GM21786 (cell line): ENCODE data around the gene LRRIQ1.

Source experiments
- ATAC-seq: cut with Tn5 transposase; IDR thresholded peaks from one replicate; pipeline ENCODE4 v1.9.1; 2021; ENCODE audit not compliant: unreplicated experiment

The LRRIQ1 gene

DNA sequence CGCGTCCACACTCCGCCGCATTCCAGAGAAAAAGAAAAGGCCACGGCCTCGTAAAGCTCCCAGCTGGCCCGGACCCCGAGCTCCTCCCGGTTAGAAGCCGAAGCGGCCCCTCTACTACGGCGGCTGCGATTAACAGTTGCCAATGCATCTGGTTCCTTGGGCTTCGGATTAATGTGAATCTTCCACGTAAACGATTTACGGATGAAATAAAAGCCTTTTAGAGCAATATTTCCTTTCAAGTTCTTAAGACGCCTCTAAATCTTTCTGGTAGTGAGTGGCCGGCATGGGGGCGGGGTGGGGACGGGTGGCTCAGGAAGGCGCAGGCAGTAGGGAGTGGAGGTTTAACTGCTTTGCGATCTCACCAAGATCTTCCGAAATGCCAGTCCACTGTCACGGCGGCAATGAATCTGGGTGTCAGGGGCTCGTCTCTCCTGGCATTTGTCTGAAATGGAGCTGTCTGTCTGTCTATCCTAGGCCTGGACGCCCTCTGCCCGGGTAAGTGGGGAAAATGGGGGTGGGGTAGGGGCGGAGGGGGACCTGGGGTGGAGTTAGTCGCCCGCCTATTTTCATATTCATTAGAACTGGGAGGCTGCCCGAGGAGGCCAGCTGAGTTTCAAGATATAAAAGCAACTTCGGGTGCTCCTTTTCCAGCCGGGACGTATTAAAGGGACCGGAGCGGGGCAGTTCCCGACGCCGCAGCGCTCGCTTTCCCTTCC is 243.5 kb downstream of the LRRIQ1 start:
- no peak for ATAC-seq

DNA sequence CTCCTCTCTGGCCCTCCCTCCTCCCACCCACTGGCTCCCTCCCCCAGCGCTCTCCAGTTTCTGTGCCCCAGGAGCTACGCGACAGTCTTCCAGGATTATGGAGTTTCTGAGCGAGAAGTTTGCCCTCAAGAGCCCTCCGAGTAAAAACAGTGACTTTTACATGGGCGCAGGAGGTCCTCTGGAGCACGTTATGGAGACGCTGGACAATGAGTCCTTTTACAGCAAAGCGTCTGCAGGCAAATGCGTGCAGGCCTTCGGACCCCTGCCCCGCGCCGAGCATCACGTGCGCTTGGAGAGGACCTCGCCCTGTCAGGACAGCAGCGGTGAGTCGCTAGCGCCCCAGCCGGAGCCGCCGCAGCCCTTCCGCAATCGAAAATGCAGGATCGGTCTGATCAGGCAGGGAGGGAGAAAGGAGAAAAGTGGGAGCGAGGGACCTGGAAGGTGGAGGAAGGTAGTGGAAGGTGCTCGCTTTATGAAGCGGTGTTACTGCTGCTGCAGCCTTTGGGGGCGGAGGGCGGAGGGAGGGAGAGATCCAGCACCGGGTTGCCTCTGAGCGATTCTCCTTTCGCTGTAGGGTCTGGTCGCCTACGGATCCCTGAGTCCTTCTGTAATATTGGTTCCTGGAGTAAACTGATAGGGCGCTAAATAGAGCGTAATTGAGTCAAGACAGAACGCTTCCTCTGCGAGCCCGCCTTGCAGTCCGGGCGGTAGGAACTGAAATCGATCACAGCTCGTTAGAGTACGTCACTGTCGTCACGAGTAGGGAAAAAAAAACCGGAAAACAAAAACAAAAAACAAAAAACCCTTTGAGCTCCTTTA is 244.2 kb downstream of the LRRIQ1 start, which contains the start of gene ALX1:
TSS of gene ALX1 (plus strand) at position 56 of the 819 bp plus-strand sequence. CDS start at position 98, 42 bp downstream.
- ATAC-seq = no peak

DNA sequence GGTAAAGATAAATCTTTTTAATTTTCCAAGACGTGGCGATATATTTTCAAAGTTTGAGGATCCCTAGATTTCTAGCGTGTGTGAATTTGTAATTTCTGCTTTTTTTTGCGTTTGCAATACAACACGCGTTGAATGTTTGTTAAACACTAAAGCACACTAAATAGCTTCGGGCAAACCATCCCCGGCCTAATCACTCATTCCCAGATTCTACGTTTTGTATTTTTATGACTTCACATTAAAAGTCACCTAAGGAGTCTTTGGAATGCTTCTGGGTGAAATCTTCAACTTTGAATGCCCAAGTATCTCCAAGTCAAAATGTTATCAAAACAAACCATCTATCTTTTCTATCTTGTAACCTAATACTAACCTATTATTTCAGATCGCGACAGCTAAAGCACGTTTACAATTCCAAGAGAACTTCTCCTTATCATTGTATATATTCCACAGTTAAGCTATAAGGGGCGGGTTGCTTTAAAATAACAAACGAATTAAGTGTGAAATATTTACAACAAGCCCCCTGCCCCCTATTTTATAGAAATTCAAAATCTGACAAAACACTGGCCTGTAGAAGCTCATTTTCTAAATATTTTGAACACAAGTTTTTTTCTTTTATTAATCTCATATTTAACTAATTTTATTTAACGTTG is 245.0 kb downstream of the LRRIQ1 start:
- ATAC-seq = no peak

DNA sequence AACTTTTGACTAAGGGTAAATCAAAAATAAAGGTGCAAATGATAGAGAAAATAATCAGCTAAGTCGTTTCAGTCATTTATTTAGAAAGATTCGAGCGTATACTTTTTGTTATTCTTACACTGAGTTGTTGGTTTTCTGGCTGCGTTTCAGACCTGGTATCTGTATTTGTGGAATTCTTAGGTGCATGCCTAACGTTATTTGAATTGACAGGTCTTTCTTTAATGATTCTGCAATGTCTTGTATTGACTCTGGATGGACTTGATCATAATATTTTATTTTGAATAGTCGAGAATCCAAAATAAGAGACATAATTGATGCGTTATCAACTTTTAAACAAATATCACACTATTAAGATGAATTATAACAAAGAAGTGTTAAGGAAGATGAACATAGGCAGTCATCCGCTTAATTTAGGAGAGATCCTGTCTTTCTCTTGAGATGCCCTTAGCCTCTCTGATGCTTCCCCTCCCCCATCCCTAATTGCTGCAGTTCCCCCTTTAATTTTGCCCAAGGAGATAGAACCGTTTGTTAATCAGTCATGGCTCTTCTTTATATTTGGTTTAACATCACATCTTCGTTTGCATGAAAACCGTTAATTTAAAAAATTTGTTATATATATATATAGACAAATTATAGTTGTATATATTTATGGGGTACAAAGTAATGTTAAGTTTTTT is 245.6 kb downstream of the LRRIQ1 start:
- no peak for ATAC-seq

DNA sequence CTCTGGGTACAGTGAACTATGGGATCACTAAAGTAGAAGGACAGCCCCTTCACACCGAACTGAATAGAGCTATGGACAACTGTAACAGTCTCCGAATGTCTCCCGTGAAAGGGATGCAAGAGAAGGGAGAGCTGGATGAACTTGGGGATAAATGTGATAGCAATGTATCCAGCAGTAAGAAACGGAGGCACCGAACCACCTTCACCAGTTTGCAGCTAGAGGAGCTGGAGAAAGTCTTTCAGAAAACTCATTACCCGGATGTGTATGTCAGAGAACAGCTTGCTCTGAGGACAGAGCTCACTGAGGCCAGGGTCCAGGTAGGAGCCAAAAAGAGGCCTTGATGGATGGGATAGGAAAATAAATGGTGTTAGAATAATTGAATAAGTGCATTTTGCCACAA is 247.4 kb downstream of the LRRIQ1 start:
- no peak for ATAC-seq
